ENCODE results near the gene RNGTT.
"Not testable (repeated sequence)": the region's sequence is repeated elsewhere in the genome, so short reads cannot be mapped to it uniquely, and the experiment has no call there.

RNGTT gene

DNA sequence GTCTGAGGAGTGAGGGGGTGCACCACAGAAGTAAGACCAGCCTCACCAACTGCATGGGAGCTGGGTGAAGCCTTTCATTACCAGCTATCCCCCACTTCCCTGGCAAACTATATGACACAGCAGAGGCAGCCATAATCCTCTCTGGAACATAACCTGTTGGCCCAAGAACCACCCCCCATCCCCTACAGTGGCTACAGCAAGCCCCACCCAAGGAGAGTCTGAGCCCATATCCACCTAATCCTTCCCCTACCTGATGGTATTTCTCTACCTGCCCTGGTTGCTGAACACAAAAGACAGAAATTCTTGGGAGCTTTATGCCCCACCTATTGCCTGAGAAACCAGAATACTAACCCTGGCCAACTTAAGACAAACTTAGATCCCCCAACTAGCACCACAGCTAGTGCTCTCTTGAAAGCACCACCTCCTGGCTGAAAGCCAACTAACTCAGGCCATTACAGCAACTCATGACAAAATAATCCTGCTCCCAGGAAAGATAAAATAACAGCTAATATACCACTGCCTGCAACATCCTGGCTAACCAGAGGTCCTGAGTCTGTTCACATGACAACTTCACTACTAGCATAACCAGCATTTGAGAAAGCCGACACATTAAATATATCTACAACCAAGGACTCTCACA is 11.2 kb downstream of the RNGTT start:
- no peak for DNase-seq
- H3K4me3 Mint-ChIP-seq = no peak overlapping the region
- no peak for ATAC-seq (replicated peaks)
- H3K9me3 Mint-ChIP-seq = peaks cover 0 to 13% of the 10 kb centered on the region in 2 donors
- H3K4me1 Mint-ChIP-seq = peaks cover 3 to 11% of the 10 kb centered on the region in 2 donors
- no peaks in the 10 kb centered on the region for H3K27me3 Mint-ChIP-seq
- no peak overlapping the region for H3K27ac Mint-ChIP-seq
- H3K36me3 Mint-ChIP-seq = peaks cover 47 to 51% of the 10 kb centered on the region in 2 donors

DNA sequence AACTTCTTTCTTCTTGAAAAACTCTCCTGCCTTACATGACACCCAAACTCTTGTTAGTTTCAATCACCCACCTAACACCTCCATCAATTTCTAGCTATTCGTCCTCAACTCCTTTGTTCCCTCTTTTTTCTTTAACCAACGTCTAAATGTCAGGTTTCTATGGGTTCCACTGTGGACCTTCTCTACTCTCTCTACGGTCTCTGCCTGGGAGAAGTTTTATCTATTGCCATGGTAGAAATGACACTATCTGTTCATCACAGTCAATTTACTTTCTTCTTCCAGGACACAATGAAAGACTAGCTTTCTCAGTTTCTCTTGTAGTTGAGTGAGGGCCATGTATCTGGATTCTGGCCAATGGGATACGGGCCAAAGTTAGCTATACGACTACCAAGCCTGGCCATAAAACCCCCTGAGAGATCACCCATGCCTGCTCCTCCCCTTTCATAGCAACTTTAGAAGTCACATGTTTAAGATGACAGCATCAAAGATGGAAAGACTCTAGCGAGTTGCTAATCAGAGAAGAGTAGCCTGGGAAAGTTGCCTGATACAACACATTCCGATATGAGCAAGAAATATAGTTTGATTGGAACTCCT is 17.9 kb downstream of the RNGTT start:
- Mint-ChIP-seq H3K27ac (no peak overlapping the region), H3K27me3 (no peaks in the 10 kb centered on the region), H3K4me3 (no peak overlapping the region), H3K36me3 (peaks cover 3 to 5% of the 10 kb centered on the region in 2 donors), H3K9me3 (no peaks in the 10 kb centered on the region), H3K4me1 (peaks cover 0 to 3% of the 10 kb centered on the region in 2 donors)
- DNase-seq = no peak
- no peak for ATAC-seq (replicated peaks)

DNA sequence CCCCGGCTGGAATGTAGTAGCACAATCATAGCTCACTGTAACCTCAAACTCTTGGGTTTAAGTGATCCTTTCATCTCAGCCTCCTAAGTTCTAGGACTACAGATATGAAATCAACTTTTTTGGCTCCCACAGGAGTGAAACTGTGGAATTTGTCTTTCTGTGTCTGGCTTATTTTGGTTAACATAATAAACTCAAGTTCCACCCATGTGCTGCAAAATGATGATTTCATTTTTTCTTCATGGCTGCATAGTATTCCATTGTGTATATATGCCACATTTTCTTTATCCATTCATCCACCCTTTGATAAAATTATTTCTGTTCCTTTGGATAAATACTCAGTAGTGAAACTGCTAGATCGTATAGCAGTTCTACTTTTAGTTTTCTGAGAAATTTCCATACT is 29.9 kb downstream of the RNGTT start:
- Mint-ChIP-seq H3K27ac (no peak overlapping the region), H3K36me3 (peaks cover 72 to 79% of the 10 kb centered on the region in 2 donors), H3K4me3 (no peak overlapping the region), H3K9me3 (peaks cover 25 to 33% of the 10 kb centered on the region in 2 donors), H3K27me3 (no peaks in the 10 kb centered on the region), H3K4me1 (peaks cover 0 to 5% of the 10 kb centered on the region in 2 donors)
- ATAC-seq (replicated peaks) = no peak
- DNase-seq = no peak

DNA sequence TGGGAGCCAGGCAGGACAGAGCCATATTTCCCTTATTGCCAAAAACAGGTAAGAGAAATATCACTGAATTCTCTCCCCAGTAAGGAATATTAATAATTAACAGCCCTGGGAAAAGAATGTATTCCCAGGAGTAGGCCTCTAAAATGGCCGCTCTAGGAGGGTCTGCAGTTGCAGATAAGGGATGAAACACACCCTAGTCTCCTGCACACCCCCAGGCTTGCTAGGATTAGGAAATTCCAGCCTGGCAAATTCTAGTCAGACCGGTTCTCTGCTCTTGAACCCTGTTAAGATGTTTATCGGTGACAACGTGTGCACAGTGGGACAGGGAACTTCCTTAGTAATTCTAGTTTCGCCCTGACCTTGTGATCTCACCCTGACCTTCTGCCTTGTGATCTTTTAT is 31.4 kb downstream of the RNGTT start:
- not testable (repeated sequence) for H3K4me1 Mint-ChIP-seq; H3K27ac Mint-ChIP-seq; H3K4me3 Mint-ChIP-seq; ATAC-seq (replicated peaks); DNase-seq; H3K27me3 Mint-ChIP-seq
- peaks cover 65 to 66% of the 10 kb centered on the region in 2 donors for H3K36me3 Mint-ChIP-seq
- H3K9me3 Mint-ChIP-seq = peaks cover 21 to 29% of the 10 kb centered on the region in 2 donors

DNA sequence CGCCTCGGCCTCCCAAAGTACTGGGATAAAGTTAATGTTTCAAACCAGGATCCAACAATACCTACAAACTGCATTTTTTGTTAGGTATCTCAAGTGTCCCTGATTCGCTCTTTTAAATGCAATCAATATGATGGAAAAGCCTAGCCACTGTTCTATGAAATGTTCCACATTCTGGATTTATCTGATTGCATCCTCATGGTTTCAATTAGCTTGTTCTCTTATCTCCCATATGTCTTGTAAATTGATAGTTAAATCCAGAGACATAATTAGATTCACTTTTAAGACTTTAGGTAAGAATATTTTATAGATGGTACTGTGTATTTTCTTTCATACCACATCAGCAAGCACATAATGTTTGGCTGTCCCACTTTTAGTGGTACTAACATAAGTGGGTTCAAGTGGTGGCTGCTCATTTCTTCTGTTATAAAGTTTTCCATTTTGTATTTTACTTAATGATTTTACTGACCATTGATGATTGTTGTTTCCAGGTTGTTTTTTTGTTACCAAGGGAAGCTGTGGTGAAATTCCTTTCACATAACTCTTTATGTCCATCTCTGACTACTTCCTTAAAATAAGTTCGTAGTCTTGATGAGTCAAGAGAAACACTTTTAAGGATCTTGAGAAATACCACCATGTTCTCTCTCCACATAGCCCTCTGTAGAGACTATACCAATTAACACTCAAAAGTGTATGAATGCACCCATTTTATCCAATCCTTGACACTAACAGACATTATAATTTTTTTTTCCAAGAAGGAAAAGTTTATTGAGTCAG is 40.5 kb downstream of the RNGTT start:
- H3K27me3 Mint-ChIP-seq = no peaks in the 10 kb centered on the region
- H3K9me3 Mint-ChIP-seq = no peaks in the 10 kb centered on the region
- peaks cover 2 to 5% of the 10 kb centered on the region in 2 donors for H3K4me1 Mint-ChIP-seq
- no peak overlapping the region for H3K27ac Mint-ChIP-seq
- H3K4me3 Mint-ChIP-seq = no peak overlapping the region
- no peak for ATAC-seq (replicated peaks)
- DNase-seq = no peak
- H3K36me3 Mint-ChIP-seq = peaks cover 31 to 33% of the 10 kb centered on the region in 2 donors

DNA sequence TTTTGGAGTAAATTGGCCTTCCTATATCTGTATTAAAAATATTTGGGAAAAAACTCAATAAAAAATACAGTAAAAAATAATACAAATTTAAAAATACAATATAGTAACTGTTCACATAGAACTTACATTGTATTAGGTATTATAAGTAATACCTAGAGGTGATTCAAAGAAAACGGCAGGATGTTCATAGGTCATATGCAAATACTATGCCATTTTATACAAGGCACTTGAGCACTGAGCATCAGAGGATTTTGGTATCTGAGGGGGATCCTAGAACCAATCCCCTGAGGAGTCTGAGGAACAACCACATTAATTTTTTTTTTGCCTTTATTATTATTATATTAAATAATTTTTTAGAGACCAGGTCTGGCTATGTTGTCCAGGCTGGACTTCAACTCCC is 41.7 kb downstream of the RNGTT start:
- peaks cover 2 to 6% of the 10 kb centered on the region in 2 donors for H3K4me1 Mint-ChIP-seq
- ATAC-seq (replicated peaks) = peak in 1 of 2 donors; percentile 60
- no peaks in the 10 kb centered on the region for H3K9me3 Mint-ChIP-seq
- H3K27ac Mint-ChIP-seq = no peak overlapping the region
- no peak overlapping the region for H3K4me3 Mint-ChIP-seq
- H3K27me3 Mint-ChIP-seq = no peaks in the 10 kb centered on the region
- DNase-seq = no peak
- H3K36me3 Mint-ChIP-seq = peaks cover 33 to 38% of the 10 kb centered on the region in 2 donors

DNA sequence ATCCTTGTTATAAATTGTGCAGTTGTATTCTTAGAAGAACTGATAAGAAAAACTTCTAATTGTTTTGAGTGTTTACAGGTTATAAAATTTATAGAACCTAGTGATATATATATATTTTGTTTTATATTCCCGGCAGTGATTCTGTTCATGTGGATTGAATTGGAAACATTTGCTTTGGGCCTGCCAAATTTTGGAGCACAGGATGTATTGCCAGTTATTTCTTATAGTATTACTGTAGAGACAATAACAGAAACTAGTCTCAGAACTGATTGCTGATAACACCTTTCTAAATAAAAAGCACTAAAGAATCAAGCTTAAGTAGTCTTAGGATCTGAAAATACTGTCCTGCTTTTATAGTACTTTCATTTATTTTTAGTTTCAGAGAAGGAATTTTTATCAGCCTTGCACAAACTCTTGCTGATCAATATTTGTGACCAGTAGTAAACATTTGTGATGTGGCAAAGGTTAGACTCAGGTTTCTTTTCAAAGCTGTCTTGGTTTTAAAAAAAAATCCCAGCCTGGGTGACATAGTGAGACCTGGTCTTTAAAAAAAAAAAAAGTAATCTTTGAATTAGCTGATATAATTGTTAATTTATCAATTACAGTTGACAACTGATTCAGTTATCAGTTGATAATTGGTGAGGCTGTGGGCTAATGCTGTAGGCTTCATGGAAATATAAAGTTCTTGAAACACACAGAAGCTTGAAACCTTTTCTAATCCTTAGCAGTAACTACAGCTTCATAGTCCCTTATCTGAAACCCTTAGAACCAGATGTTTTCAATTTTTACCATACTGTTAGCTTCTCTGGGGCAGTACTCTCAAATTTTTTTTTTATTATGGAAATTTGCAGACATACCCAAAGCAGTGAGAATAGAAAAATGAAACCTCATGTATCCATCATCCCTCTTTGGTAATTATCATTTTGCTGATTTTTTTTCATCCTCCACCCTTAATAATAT is 42.4 kb downstream of the RNGTT start:
- Mint-ChIP-seq H3K27me3 (no peaks in the 10 kb centered on the region), H3K27ac (no peak overlapping the region), H3K9me3 (no peaks in the 10 kb centered on the region), H3K4me3 (no peak overlapping the region), H3K36me3 (peaks cover 33 to 36% of the 10 kb centered on the region in 2 donors), H3K4me1 (peaks cover 4 to 6% of the 10 kb centered on the region in 2 donors)
- no peak for DNase-seq
- ATAC-seq (replicated peaks) = no peak

DNA sequence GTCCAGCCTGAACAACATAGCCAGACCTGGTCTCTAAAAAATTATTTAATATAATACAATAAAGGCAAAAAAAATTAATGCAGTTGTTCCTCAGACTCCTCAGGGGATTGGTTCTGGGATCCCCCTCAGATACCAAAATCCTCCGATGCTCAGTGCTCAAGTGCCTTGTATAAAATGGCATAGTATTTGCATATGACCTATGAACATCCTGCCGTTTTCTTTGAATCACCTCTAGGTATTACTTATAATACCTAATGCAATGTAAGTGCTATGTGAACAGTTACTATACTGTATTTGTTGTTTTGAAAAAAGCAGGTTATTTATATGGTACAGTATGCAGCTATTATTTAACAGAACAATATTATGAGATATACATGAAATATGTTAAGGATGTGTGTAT is 43.3 kb downstream of the RNGTT start:
- no peak overlapping the region for H3K4me3 Mint-ChIP-seq
- H3K9me3 Mint-ChIP-seq = peaks cover 0 to 3% of the 10 kb centered on the region in 2 donors
- no peak for DNase-seq
- peak; percentile 58 to 69 for ATAC-seq (replicated peaks)
- peaks cover 4 to 6% of the 10 kb centered on the region in 2 donors for H3K4me1 Mint-ChIP-seq
- peaks cover 39 to 44% of the 10 kb centered on the region in 2 donors for H3K36me3 Mint-ChIP-seq
- no peaks in the 10 kb centered on the region for H3K27me3 Mint-ChIP-seq
- H3K27ac Mint-ChIP-seq = no peak overlapping the region

DNA sequence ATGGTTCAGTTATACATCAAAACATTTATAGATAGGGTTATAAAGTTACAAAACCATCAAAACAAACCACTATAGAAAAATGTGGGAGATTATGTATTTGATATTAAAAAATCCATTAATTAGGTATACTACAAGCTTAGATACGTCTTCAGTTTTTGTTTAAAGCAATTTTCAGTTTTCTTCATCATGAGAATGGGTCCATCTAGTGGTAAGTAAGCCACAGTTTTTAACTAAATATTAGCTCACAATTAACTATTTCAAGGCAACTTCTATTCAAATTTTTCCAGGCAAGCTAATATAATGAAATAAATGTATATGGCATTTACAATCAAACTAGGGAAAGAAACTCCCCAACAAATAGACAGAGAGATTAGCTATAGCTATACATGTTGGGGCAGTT is 44.4 kb downstream of the RNGTT start:
- no peak overlapping the region for H3K4me3 Mint-ChIP-seq
- H3K4me1 Mint-ChIP-seq = peaks cover 6 to 16% of the 10 kb centered on the region in 2 donors
- H3K27ac Mint-ChIP-seq = no peak overlapping the region
- no peaks in the 10 kb centered on the region for H3K27me3 Mint-ChIP-seq
- no peak for DNase-seq
- peaks cover 4% of the 10 kb centered on the region in 2 donors for H3K9me3 Mint-ChIP-seq
- ATAC-seq (replicated peaks) = no peak
- peaks cover 41 to 47% of the 10 kb centered on the region in 2 donors for H3K36me3 Mint-ChIP-seq

DNA sequence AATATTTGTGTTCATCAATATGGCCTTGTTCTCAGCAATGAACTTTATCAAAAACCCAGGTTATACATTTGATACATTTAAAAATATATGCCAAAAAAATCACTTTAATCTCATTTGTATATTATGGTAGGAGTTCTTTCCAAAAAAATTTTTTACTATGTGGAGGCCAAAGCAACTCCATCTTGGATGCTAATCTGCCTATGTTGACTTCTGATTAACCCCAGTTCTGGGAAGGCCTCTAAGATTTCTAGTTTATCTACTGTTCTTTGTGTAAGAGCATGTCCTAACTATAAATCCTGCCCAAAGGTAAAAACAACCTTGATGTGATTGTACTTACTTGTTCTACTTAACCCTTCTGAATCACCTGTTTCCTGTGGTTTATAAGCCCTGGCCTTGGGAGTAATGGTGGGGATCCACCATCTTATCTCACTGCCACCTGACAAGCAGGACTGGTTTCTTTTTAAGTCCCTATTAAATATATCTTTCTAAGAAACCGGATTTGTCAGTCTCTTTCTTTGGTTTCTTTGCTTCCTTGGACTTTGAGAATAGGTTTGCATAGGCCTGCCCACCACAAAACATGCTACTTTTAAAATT is 46.7 kb downstream of the RNGTT start:
- Mint-ChIP-seq H3K27ac (no peak overlapping the region), H3K27me3 (no peaks in the 10 kb centered on the region), H3K4me1 (peaks cover 19 to 40% of the 10 kb centered on the region in 2 donors), H3K9me3 (peaks cover 4% of the 10 kb centered on the region in 2 donors), H3K4me3 (no peak overlapping the region), H3K36me3 (peaks cover 34 to 48% of the 10 kb centered on the region in 2 donors)
- DNase-seq (no peak), ATAC-seq (replicated peaks) (peak in 1 of 2 donors; percentile 31)

DNA sequence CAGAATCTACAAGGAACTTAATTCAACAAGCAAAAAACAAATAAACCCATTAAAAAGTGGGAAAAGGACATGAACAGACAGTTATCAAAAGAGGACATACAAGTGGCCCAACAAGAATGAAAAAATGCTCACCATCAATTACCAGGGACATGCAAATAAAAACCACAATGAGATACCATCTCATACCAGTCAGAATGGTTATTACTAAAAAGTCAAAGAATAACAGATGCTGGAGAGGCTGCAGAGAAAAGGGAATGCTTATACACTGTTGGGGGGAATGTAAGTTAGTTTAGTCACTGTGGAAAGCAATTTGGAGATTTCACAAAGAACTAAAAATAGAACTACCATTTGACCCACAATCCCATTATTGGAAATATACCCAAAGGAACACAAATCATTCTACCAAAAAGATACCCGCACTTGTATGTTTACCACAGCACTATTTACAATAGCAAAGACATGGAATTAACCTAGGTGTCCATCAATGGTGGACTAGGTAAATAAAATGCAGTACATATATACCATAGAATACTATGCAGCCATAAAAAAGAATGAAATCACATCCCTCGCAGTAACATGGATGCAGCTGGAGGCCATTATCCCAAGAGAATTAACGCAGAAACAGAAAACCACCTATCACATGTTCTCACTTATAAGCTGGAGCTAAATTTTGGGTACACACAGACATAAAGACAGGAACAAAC is 48.4 kb downstream of the RNGTT start:
- no peak overlapping the region for H3K27ac Mint-ChIP-seq
- ATAC-seq (replicated peaks) = no peak
- no peak overlapping the region for H3K4me3 Mint-ChIP-seq

DNA sequence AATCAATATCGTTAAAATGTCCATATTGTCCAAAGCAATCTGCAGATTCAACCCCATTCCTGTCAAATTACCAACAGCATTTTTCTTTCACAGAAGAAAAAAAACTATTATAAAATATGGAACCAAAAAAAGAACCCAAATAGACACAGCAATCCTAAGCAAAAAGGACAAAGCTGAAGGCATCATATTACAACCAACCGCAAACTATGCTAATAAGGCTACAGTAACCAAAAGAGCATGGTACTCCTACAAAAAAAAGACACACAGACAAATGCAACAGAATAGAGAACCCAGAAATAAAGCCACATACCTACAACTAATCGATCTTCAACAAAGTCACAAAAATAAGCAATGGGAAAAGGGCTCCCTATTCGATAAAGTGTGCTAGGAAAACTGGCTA is 49.2 kb downstream of the RNGTT start:
- H3K27ac Mint-ChIP-seq = no peak overlapping the region
- H3K4me1 Mint-ChIP-seq = peaks cover 32 to 64% of the 10 kb centered on the region in 2 donors
- H3K36me3 Mint-ChIP-seq = peaks cover 42 to 67% of the 10 kb centered on the region in 2 donors
- H3K27me3 Mint-ChIP-seq = no peaks in the 10 kb centered on the region
- no peak overlapping the region for H3K4me3 Mint-ChIP-seq
- DNase-seq = no peak
- no peak for ATAC-seq (replicated peaks)
- peaks cover 4 to 5% of the 10 kb centered on the region in 2 donors for H3K9me3 Mint-ChIP-seq

More for the DNA sequence above, 48.4 kb downstream of the RNGTT start:
- Mint-ChIP-seq H3K4me1 (peaks cover 28 to 55% of the 10 kb centered on the region in 2 donors), H3K36me3 (peaks cover 40 to 62% of the 10 kb centered on the region in 2 donors), H3K27me3 (no peaks in the 10 kb centered on the region), H3K9me3 (peaks cover 4 to 5% of the 10 kb centered on the region in 2 donors)
- DNase-seq = no peak

DNA sequence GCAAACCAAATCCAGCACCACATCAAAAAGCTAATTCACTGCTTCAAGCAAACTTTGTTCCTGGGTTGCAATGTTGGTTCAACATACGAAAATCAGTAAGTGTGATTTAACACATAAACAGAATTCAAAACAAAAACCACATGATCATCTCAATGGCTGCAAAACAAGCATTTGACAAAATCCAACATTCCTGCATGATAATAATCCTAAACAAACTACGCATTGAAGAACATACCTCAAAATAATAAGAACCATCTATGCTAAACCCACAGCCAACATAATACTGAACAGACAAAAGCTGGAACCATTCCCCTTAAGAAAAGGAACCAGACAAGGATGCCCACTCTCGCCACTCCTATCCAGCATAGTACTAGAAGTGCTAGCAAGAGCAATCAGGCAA is 49.9 kb downstream of the RNGTT start:
- Mint-ChIP-seq H3K27me3 (no peaks in the 10 kb centered on the region), H3K36me3 (peaks cover 45 to 70% of the 10 kb centered on the region in 2 donors), H3K27ac (no peak overlapping the region), H3K4me3 (no peak overlapping the region), H3K4me1 (peaks cover 34 to 67% of the 10 kb centered on the region in 2 donors), H3K9me3 (peaks cover 4 to 5% of the 10 kb centered on the region in 2 donors)
- ATAC-seq (replicated peaks) = no peak
- DNase-seq = no peak
